ENCODE measurements around the gene AKR1D1. TPM values are rescaled to one million over a fixed set of nuclear protein-coding genes. Genes with fewer than 3 reads are reported as not detected.

Gene AKR1D1
- total RNA-seq, 1 experiment from 2014 or later: not detected

- no peak for ATAC-seq
- DNase-seq (ENCODE audit: low read depth, low spot score): no peak
- ChIA-PET POLR2A (no interaction called here), CTCF (no interaction called here)
- no TSS peak for BruUV-seq (replicated peaks)
- H3K27me3 ChIP-seq (ENCODE audit: control insufficient read depth, insufficient read depth, low read length): no peaks in the 10 kb centered on the region
- H3K27ac ChIP-seq (ENCODE audit: low read length): no peak overlapping the region
- no peaks in the 10 kb centered on the region for H3K9me3 ChIP-seq (ENCODE audit: control insufficient read depth, insufficient read depth, low read depth, low read length)
- in situ Hi-C loops (cut with HindIII; ENCODE audit: low pct_unique_long_range_greater_than_20kb, low sequenced_read_pairs): no loop called here
- no peak for TF ChIP-seq SIN3A (IDR thresholded peaks at IDR 0.05; ENCODE audit: borderline replicate concordance, insufficient read depth, low read depth, low read length)
- no peak for TF ChIP-seq REST (IDR thresholded peaks at IDR 0.05; ENCODE audit: insufficient read depth in 1 of 2, low read depth in 2 of 2, low read length in 1 of 2)
- no peak for TF ChIP-seq CTCF (IDR thresholded peaks at IDR 0.05)
- no peak for TF ChIP-seq TCF7L2 (IDR thresholded peaks at IDR 0.05; ENCODE audit: low read depth, low read length)
- TF ChIP-seq POLR2AphosphoS5 (IDR thresholded peaks at IDR 0.05; ENCODE audit: low read depth, low read length): no peak
- H3K4me1 ChIP-seq (ENCODE audit: control insufficient read depth, insufficient read depth, low read length): no peaks in the 10 kb centered on the region
- intact Hi-C loops (cut with micrococcal nuclease; ENCODE audit: unreplicated experiment): loop anchor here (2.0 kb wide), 1 partner anchor 51 kb away; no protein-coding TSS in a partner anchor
- H3K36me3 ChIP-seq (ENCODE audit: control insufficient read depth, insufficient read depth, low read length): no peaks in the 10 kb centered on the region
- H3K4me3 ChIP-seq (ENCODE audit: low read depth in 2 of 2, low read length in 2 of 2): no peak overlapping the region
These were observed 75.7 kb downstream of the AKR1D1 start for GRCh38 chr7:138151731-138152577.

GRCh38 chr7:138154661-138155060, 78.4 kb downstream of the AKR1D1 start:
- DNase-seq (ENCODE audit: low read depth, low spot score): no peak
- Histone ChIP-seq H3K27me3 (ENCODE audit: control insufficient read depth, insufficient read depth, low read length) (no peaks in the 10 kb centered on the region), H3K27ac (ENCODE audit: low read length) (no peak overlapping the region), H3K4me3 (ENCODE audit: low read depth in 2 of 2, low read length in 2 of 2) (no peak overlapping the region), H3K4me1 (ENCODE audit: control insufficient read depth, insufficient read depth, low read length) (no peaks in the 10 kb centered on the region), H3K36me3 (ENCODE audit: control insufficient read depth, insufficient read depth, low read length) (no peaks in the 10 kb centered on the region), H3K9me3 (ENCODE audit: control insufficient read depth, insufficient read depth, low read depth, low read length) (no peaks in the 10 kb centered on the region)
- no peak for ATAC-seq
- TF ChIP-seq SIN3A (IDR thresholded peaks at IDR 0.05; ENCODE audit: borderline replicate concordance, insufficient read depth, low read depth, low read length) (no peak), REST (IDR thresholded peaks at IDR 0.05; ENCODE audit: insufficient read depth in 1 of 2, low read depth in 2 of 2, low read length in 1 of 2) (no peak), TCF7L2 (IDR thresholded peaks at IDR 0.05; ENCODE audit: low read depth, low read length) (no peak), POLR2AphosphoS5 (IDR thresholded peaks at IDR 0.05; ENCODE audit: low read depth, low read length) (no peak), CTCF (IDR thresholded peaks at IDR 0.05) (no peak)
- ChIA-PET POLR2A (no interaction called here), CTCF (no interaction called here)
- intact Hi-C loops (cut with micrococcal nuclease; ENCODE audit: unreplicated experiment): no loop called here
- no TSS peak for BruUV-seq (replicated peaks)
- in situ Hi-C loops (cut with HindIII; ENCODE audit: low pct_unique_long_range_greater_than_20kb, low sequenced_read_pairs): no loop called here
